MM.1S (cell line): ENCODE data around the gene RPTOR.

ENCODE experiments used
- DNase-seq: peaks from one replicate; pipeline ENCODE4 v3.0.0-alpha.2; 2015
- H2AFZ ChIP-seq: fragments of 300-600 bp; sonication (generic); 2 replicates; pipeline ENCODE4 v1.6.0; 2016; ENCODE audit warnings: antibody characterized with exemption, low read length
- H3F3A ChIP-seq: fragments of 300-600 bp; sonication (generic); 2 replicates; pipeline ENCODE4 v1.6.1; 2016; ENCODE audit warnings: mild to moderate bottlenecking, antibody characterized with exemption, low read length, moderate library complexity, mixed read lengths; ENCODE audit not compliant: insufficient read depth
- H3K27ac ChIP-seq: fragments of 300-600 bp; sonication (generic); 2 replicates; pipeline ENCODE4 v1.5.1; 2016; ENCODE audit warnings: mild to moderate bottlenecking, low read length
- H3K27me3 ChIP-seq: fragments of 300-600 bp; sonication (generic); replicated peaks from 2 replicates; pipeline ENCODE4 v1.6.0; 2016; ENCODE audit warnings: low read length; ENCODE audit not compliant: insufficient read depth
- H3K36me3 ChIP-seq: fragments of 300-600 bp; sonication (generic); replicated peaks from 2 replicates; pipeline ENCODE4 v1.6.1; 2016; ENCODE audit warnings: mild to moderate bottlenecking, low read length, mixed read lengths; ENCODE audit not compliant: insufficient read depth
- H3K4me1 ChIP-seq: fragments of 300-600 bp; sonication (generic); 2 replicates; pipeline ENCODE4 v1.6.1; 2016; ENCODE audit warnings: low read length, mixed read lengths
- H3K4me2 ChIP-seq: fragments of 300-600 bp; sonication (generic); 2 replicates; pipeline ENCODE4 v1.6.0; 2016; ENCODE audit warnings: low read depth, low read length
- H3K4me3 ChIP-seq: fragments of 300-600 bp; sonication (generic); 2 replicates; pipeline ENCODE4 v1.5.1; 2016; ENCODE audit warnings: low read length, mixed read lengths
- H3K79me2 ChIP-seq: fragments of 300-600 bp; sonication (generic); 2 replicates; pipeline ENCODE4 v1.6.1; 2016; ENCODE audit warnings: mixed run types, low read length, mixed read lengths
- H3K9ac ChIP-seq: fragments of 300-600 bp; sonication (generic); 2 replicates; pipeline ENCODE4 v1.6.1; 2016; ENCODE audit warnings: low read length, mixed read lengths
- H3K9me2 ChIP-seq: fragments of 300-600 bp; sonication (generic); replicated peaks from 2 replicates; pipeline ENCODE4 v1.6.1; 2016; ENCODE audit warnings: mild to moderate bottlenecking, low read length, mixed read lengths; ENCODE audit not compliant: insufficient read depth
- H3K9me3 ChIP-seq: fragments of 300-600 bp; sonication (generic); replicated peaks from 2 replicates; pipeline ENCODE4 v1.6.1; 2016; ENCODE audit warnings: mild to moderate bottlenecking, low read length, mixed read lengths; ENCODE audit not compliant: insufficient read depth
- H4K20me1 ChIP-seq: fragments of 300-600 bp; sonication (generic); 2 replicates; pipeline ENCODE4 v1.6.1; 2016; ENCODE audit warnings: mild to moderate bottlenecking, low read length, moderate library complexity, mixed read lengths; ENCODE audit not compliant: insufficient read depth
- EZH2 ChIP-seq: fragments of 300-600 bp; sonication (generic); optimal IDR thresholded peaks from 2 replicates; pipeline ENCODE3; 2017; ENCODE audit warnings: low read depth, mild to moderate bottlenecking, antibody characterized with exemption, low read length, mixed read lengths
- EZH2phosphoT487 ChIP-seq: fragments of 300-600 bp; sonication (generic); IDR thresholded peaks from 2 replicates; pipeline ENCODE4 v1.6.1; 2018; ENCODE audit warnings: antibody characterized with exemption, low read length
- TF ChIP-seq, protein P1 (sequence below): fragments of 300-600 bp; sonication (generic); IDR thresholded peaks from 2 replicates; pipeline ENCODE4 v1.5.1; 2016; ENCODE audit warnings: antibody characterized with exemption, low read length, mixed read lengths

Gene RPTOR

DNA sequence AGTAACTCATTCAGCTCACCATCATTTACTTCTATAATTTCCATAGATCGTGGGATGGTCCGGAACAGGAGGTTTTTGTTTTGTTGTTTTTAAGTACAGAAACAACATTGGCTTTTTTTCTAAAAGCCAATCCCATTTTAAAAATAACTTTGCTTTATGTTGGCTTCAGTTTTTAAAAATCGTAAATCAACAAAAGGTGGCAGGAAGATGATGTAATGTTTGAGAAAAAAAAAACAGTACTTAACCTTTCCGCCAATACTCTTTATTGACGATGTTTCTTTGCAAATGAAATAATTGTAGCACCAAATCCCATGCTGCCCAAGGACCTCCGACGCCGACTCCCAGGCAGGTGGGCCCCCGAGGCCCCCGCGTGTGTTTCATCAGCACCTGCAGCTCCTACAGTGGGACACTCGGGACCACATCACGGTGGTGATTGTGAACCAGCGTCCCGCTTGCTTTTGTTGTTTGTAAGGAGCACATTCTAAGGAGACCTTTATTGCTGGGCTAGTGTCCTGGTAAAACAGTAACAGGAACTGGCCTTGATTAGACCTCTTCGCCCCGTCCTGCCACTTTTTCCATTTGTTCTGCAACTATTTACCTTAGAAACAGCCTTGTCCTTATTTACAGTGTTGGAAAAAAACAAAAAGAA is 306.8 kb downstream of the RPTOR start:
- H3K9me2 ChIP-seq = no peaks in the 10 kb centered on the region
- H3K4me2 ChIP-seq = no peak overlapping the region
- no peaks in the 10 kb centered on the region for H3K9me3 ChIP-seq
- H3K4me1 ChIP-seq = peaks cover 14% of the 10 kb centered on the region
- H3K9ac ChIP-seq = no peak overlapping the region
- H2AFZ ChIP-seq = no peak overlapping the region
- H3K79me2 ChIP-seq = no peaks in the 10 kb centered on the region
- H4K20me1 ChIP-seq = no peaks in the 10 kb centered on the region
- DNase-seq = no peak
- H3F3A ChIP-seq = no peaks in the 10 kb centered on the region
- TF ChIP-seq, protein P1, sequence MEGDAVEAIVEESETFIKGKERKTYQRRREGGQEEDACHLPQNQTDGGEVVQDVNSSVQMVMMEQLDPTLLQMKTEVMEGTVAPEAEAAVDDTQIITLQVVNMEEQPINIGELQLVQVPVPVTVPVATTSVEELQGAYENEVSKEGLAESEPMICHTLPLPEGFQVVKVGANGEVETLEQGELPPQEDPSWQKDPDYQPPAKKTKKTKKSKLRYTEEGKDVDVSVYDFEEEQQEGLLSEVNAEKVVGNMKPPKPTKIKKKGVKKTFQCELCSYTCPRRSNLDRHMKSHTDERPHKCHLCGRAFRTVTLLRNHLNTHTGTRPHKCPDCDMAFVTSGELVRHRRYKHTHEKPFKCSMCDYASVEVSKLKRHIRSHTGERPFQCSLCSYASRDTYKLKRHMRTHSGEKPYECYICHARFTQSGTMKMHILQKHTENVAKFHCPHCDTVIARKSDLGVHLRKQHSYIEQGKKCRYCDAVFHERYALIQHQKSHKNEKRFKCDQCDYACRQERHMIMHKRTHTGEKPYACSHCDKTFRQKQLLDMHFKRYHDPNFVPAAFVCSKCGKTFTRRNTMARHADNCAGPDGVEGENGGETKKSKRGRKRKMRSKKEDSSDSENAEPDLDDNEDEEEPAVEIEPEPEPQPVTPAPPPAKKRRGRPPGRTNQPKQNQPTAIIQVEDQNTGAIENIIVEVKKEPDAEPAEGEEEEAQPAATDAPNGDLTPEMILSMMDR = no peak
- no peak for TF ChIP-seq EZH2
- no peak for TF ChIP-seq EZH2phosphoT487
- no peaks in the 10 kb centered on the region for H3K27me3 ChIP-seq
- H3K4me3 ChIP-seq = no peak overlapping the region
- H3K27ac ChIP-seq = no peak overlapping the region
- H3K36me3 ChIP-seq = no peaks in the 10 kb centered on the region

DNA sequence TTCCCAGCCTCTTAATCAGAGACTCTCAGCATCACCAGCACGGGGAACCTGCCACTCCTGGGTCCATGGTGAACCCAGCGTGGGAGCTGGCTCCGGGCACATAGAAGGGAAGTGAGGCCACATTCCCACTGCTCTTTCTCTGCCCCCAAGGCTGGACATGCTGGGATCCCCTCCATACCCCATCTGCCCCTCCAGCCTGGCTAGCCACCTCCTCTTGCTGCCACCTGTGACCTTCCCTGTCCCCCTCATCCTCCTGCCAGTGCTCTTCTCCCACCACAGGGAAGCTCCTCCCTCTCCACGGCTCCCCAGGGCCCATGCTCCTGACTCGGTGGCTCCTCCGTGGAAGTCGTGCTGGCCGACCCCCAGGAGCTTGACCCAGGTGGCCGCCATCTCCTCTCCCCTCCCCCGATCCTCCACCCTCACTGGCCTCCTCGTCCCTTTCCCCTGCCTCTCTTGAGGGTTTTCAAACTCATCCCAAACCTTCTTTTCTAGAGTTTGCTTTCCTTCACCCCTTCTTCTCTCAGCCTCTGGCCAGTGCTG is 307.9 kb downstream of the RPTOR start:
- H3K36me3 ChIP-seq = no peaks in the 10 kb centered on the region
- no peaks in the 10 kb centered on the region for H3F3A ChIP-seq
- no peaks in the 10 kb centered on the region for H4K20me1 ChIP-seq
- H3K4me2 ChIP-seq = no peak overlapping the region
- H3K9ac ChIP-seq = no peak overlapping the region
- DNase-seq = no peak
- H3K27ac ChIP-seq = no peak overlapping the region
- no peak for TF ChIP-seq EZH2phosphoT487
- TF ChIP-seq, protein P1 = no peak
- TF ChIP-seq EZH2 = no peak
- H3K27me3 ChIP-seq = no peaks in the 10 kb centered on the region
- H3K79me2 ChIP-seq = no peaks in the 10 kb centered on the region
- H3K9me3 ChIP-seq = no peaks in the 10 kb centered on the region
- H3K4me3 ChIP-seq = no peak overlapping the region
- H3K9me2 ChIP-seq = no peaks in the 10 kb centered on the region
- H3K4me1 ChIP-seq = 0 out of 2 replicates have a peak, but pooled peaks cover 2% of the 10 kb centered on the region
- H2AFZ ChIP-seq = no peak overlapping the region

DNA sequence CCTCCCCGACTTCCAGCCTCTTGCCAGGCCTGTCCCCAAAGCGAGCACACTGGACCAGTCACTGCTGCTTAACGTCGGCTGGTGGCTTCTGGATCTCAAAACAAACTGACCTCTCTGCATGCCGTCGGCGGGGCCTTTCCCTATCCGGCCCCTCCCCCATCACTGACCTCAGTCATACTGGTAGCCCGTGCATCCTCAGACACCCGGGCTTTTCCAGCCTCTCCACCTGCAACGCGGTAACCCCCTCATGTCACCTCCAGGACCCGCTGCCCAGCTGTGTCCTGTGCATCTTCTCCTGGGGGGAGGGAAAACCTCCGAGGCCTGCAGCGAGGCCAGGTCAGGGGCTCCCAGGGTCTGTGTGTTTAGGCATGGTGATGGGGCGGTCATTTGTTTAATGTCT is 308.4 kb downstream of the RPTOR start:
- H3K27ac ChIP-seq = no peak overlapping the region
- H3K4me3 ChIP-seq = no peak overlapping the region

More for the DNA sequence above, 308.4 kb downstream of the RPTOR start:
- no peaks in the 10 kb centered on the region for H3K9me2 ChIP-seq
- no peaks in the 10 kb centered on the region for H3K36me3 ChIP-seq
- H2AFZ ChIP-seq = no peak overlapping the region
- H3K27me3 ChIP-seq = no peaks in the 10 kb centered on the region
- H3F3A ChIP-seq = no peaks in the 10 kb centered on the region
- no peak for TF ChIP-seq EZH2phosphoT487
- no peak for TF ChIP-seq EZH2
- TF ChIP-seq, protein P1 = no peak
- H3K4me2 ChIP-seq = no peak overlapping the region
- no peaks in the 10 kb centered on the region for H4K20me1 ChIP-seq
- no peaks in the 10 kb centered on the region for H3K79me2 ChIP-seq
- DNase-seq = no peak
- no peaks in the 10 kb centered on the region for H3K4me1 ChIP-seq
- H3K9me3 ChIP-seq = no peaks in the 10 kb centered on the region
- no peak overlapping the region for H3K9ac ChIP-seq
